IMR-90 (cell line): ENCODE results near the gene AMN. TPM values are rescaled to one million over a fixed set of nuclear protein-coding genes. Genes with fewer than 3 reads are reported as not detected.

Experiments used
- ATAC-seq: fragments of 200-7000 bp; cut with Tn5 transposase; 2 replicates; pipeline ENCODE4 v1.9.1; 2020; ENCODE audit warnings: low read depth, mild to moderate bottlenecking, moderate library complexity
- BruUV-seq: library from RNA; stranded (reverse); fragments of 400-500 nt; replicated peaks from 2 replicates; lab custom pipeline; 2021; lab: Mats Ljungman, UMichigan
- CTCF ChIA-PET: fragments of 300-600 bp; formaldehyde crosslinking; extraction: SDS; loops from one replicate; lab custom pipeline; 2021; ENCODE audit warnings: antibody characterized with exemption; lab: Yijun Ruan, JAX
- POLR2A ChIA-PET: fragments of 300-600 bp; sonication (Branson Sonifier 250); formaldehyde crosslinking; loops from one replicate; lab custom pipeline; 2022; ENCODE audit warnings: antibody characterized with exemption; ENCODE audit not compliant: unreplicated experiment; lab: Charles Lee
- DNase-seq: peaks from one replicate; pipeline ENCODE4 v3.0.0; 2013
- H2AFZ ChIP-seq: replicated peaks from 2 replicates; pipeline ENCODE3; 2013; ENCODE audit warnings: low read length, mild to moderate bottlenecking; ENCODE audit not compliant: poor library complexity
- H2AK5ac ChIP-seq: 2 replicates; pipeline ENCODE4 v1.6.1; 2013; ENCODE audit warnings: low read depth, low read length, inconsistent platforms
- H2AK9ac ChIP-seq: replicated peaks from 2 replicates; pipeline ENCODE3; 2013; ENCODE audit warnings: mild to moderate bottlenecking, low read depth, low read length, moderate library complexity; ENCODE audit not compliant: poor library complexity
- H2BK120ac ChIP-seq: 2 replicates; pipeline ENCODE4 v1.6.1; 2013; ENCODE audit warnings: low read depth, low read length, inconsistent platforms
- H2BK15ac ChIP-seq: 3 replicates; pipeline ENCODE4 v1.6.1; 2013; ENCODE audit warnings: low read depth, low read length, inconsistent platforms
- H2BK20ac ChIP-seq: 2 replicates; pipeline ENCODE4 v1.6.1; 2013; ENCODE audit warnings: low read depth, mild to moderate bottlenecking, inconsistent platforms, low read length, moderate library complexity
- H2BK5ac ChIP-seq: 2 replicates; pipeline ENCODE4 v1.6.1; 2013; ENCODE audit warnings: mild to moderate bottlenecking, low read depth, low read length, inconsistent platforms; ENCODE audit not compliant: poor library complexity, severe bottlenecking
- H3K14ac ChIP-seq: replicated peaks from 2 replicates; pipeline ENCODE4 v1.6.1; 2013; ENCODE audit warnings: low read depth, low read length, inconsistent platforms
- H3K18ac ChIP-seq: 2 replicates; pipeline ENCODE4 v1.6.1; 2013; ENCODE audit warnings: low read depth, low read length, control low read depth
- H3K23ac ChIP-seq: 2 replicates; pipeline ENCODE4 v1.6.1; 2013; ENCODE audit warnings: low read depth, low read length, inconsistent platforms
- H3K27ac ChIP-seq: 2 replicates; pipeline ENCODE4 v1.5.1; 2013; ENCODE audit warnings: mild to moderate bottlenecking, control low read depth, low read length; ENCODE audit not compliant: insufficient read depth
- H3K27me3 ChIP-seq: 2 replicates; pipeline ENCODE4 v1.6.1; 2013; ENCODE audit warnings: low read length; ENCODE audit not compliant: control insufficient read depth, insufficient read depth
- H3K36me3 ChIP-seq: 2 replicates; pipeline ENCODE4 v1.6.1; 2013; ENCODE audit warnings: low read length, mixed read lengths; ENCODE audit not compliant: control insufficient read depth, insufficient read depth
- H3K4ac ChIP-seq: 2 replicates; pipeline ENCODE4 v1.6.1; 2013; ENCODE audit warnings: low read depth, low read length, inconsistent platforms
- H3K4me1 ChIP-seq: 2 replicates; pipeline ENCODE4 v1.6.1; 2013; ENCODE audit warnings: low read length, mixed read lengths; ENCODE audit not compliant: control insufficient read depth, insufficient read depth
- H3K4me2 ChIP-seq: 2 replicates; pipeline ENCODE4 v1.6.1; 2013; ENCODE audit warnings: low read depth, mild to moderate bottlenecking, control low read depth, low read length, moderate library complexity
- H3K4me3 ChIP-seq: 2 replicates; pipeline ENCODE4 v1.5.1; 2013; ENCODE audit warnings: low read depth, mild to moderate bottlenecking, control low read depth, low read length, moderate library complexity; ENCODE audit not compliant: insufficient read depth
- H3K56ac ChIP-seq: 2 replicates; pipeline ENCODE4 v1.6.1; 2013; ENCODE audit warnings: low read length, inconsistent platforms; ENCODE audit not compliant: insufficient read depth; ENCODE audit errors: extremely low read depth
- H3K79me1 ChIP-seq, 2 experiments: 2 replicates each; pipeline ENCODE4 v1.6.1; 2013; ENCODE audit warnings: low read length in 2 of 2, inconsistent platforms in 1 of 2, low read depth in 1 of 2
- H3K9ac ChIP-seq: 2 replicates; pipeline ENCODE4 v1.6.1; 2013; ENCODE audit warnings: low read depth, low read length, control low read depth
- H3K9me1 ChIP-seq: 2 replicates; pipeline ENCODE4 v1.6.1; 2013; ENCODE audit warnings: low read length, inconsistent platforms; ENCODE audit not compliant: insufficient read depth
- H3K9me3 ChIP-seq: 2 replicates; pipeline ENCODE4 v1.6.1; 2013; ENCODE audit warnings: low read length; ENCODE audit not compliant: control insufficient read depth, insufficient read depth
- H4K20me1 ChIP-seq: 2 replicates; pipeline ENCODE4 v1.6.1; 2013; ENCODE audit warnings: low read length, inconsistent platforms; ENCODE audit not compliant: insufficient read depth
- H4K5ac ChIP-seq: 2 replicates; pipeline ENCODE4 v1.6.1; 2013; ENCODE audit warnings: mild to moderate bottlenecking, low read depth, low read length, control low read depth
- H4K8ac ChIP-seq, 2 experiments: 2 replicates each; pipeline ENCODE4 v1.6.1; 2013; ENCODE audit warnings: low read depth in 2 of 2, low read length in 2 of 2, control low read depth in 1 of 2, inconsistent platforms in 1 of 2
- H4K91ac ChIP-seq: 2 replicates; pipeline ENCODE4 v1.6.1; 2013; ENCODE audit warnings: low read depth, low read length, inconsistent platforms; ENCODE audit not compliant: insufficient read depth
- BHLHE40 ChIP-seq: fragments of 150-350 bp; IDR thresholded peaks from 2 replicates; pipeline ENCODE4 v1.6.1; 2016; ENCODE audit warnings: mild to moderate bottlenecking, low read depth, low read length
- CEBPB ChIP-seq: IDR thresholded peaks from 2 replicates; pipeline ENCODE4 v1.6.1; 2012; ENCODE audit warnings: low read depth, low read length, improper control_type of control experiment
- CHD1 ChIP-seq: IDR thresholded peaks from 2 replicates; pipeline ENCODE4 v1.6.1; 2012; ENCODE audit warnings: low read depth, low read length, improper control_type of control experiment
- CTCF ChIP-seq: conservative IDR thresholded peaks from 2 replicates; pipeline ENCODE4 v1.5.1; 2012; ENCODE audit warnings: mild to moderate bottlenecking, low read depth, low read length, improper control_type of control experiment
- ELK1 ChIP-seq: fragments of 150-350 bp; IDR thresholded peaks from 2 replicates; pipeline ENCODE4 v1.6.1; 2016; ENCODE audit warnings: low read depth, mild to moderate bottlenecking, low read length, moderate library complexity, borderline replicate concordance
- FOS ChIP-seq: fragments of 150-350 bp; IDR thresholded peaks from 2 replicates; pipeline ENCODE4 v1.6.1; 2016; ENCODE audit warnings: low read depth, low read length
- MAZ ChIP-seq: IDR thresholded peaks from 2 replicates; pipeline ENCODE4 v1.6.1; 2012; ENCODE audit warnings: low read depth, mild to moderate bottlenecking, low read length, improper control_type of control experiment, moderate library complexity, borderline replicate concordance
- MXI1 ChIP-seq: IDR thresholded peaks from 2 replicates; pipeline ENCODE4 v1.6.1; 2012; ENCODE audit warnings: low read depth, mild to moderate bottlenecking, low read length, moderate library complexity, borderline replicate concordance
- NFE2L2 ChIP-seq: fragments of 150-350 bp; IDR thresholded peaks from 2 replicates; pipeline ENCODE4 v1.6.1; 2016; ENCODE audit warnings: low read depth, mild to moderate bottlenecking, low read length
- POLR2A ChIP-seq: IDR thresholded peaks from 2 replicates; pipeline ENCODE4 v1.6.1; 2012; ENCODE audit warnings: mild to moderate bottlenecking, low read depth, low read length
- RAD21 ChIP-seq: IDR thresholded peaks from 2 replicates; pipeline ENCODE4 v1.6.1; 2012; ENCODE audit warnings: low read length, improper control_type of control experiment
- RCOR1 ChIP-seq: IDR thresholded peaks from 2 replicates; pipeline ENCODE4 v1.6.1; 2012; ENCODE audit warnings: mild to moderate bottlenecking, low read length, improper control_type of control experiment; ENCODE audit not compliant: insufficient replicate concordance
- RFX5 ChIP-seq: IDR thresholded peaks from 2 replicates; pipeline ENCODE4 v1.8.0; 2012; ENCODE audit warnings: low read depth, mild to moderate bottlenecking, low read length, moderate library complexity
- USF2 ChIP-seq: fragments of 150-350 bp; IDR thresholded peaks from 2 replicates; pipeline ENCODE4 v1.6.1; 2017; ENCODE audit warnings: mild to moderate bottlenecking, antibody characterized with exemption, low read length, low read depth
- WGBS, 2 experiments: methylation state at CpG; one replicate each; pipeline versions ENCODE4 v1.1.5 to v1.1.7; 2013; ENCODE audit warnings: missing lambda C conversion rate in 2 of 2; ENCODE audit not compliant: insufficient read length in 1 of 2; ENCODE audit errors: extremely low coverage in 2 of 2; 5-methylcytosine and 5-hydroxymethylcytosine counted together
- dilution Hi-C: fragments of 300-500 bp; cut with HindIII; formaldehyde crosslinking; loops from one replicate; pipeline ENCODE4 v1.14.3; 2018; ENCODE audit warnings: low sequenced_read_pairs; ENCODE audit not compliant: unreplicated experiment
- in situ Hi-C: fragments of 300-500 bp; cut with MboI; formaldehyde crosslinking; loops from 3 replicates; pipeline ENCODE4 v1.14.3; 2019; ENCODE audit warnings: low sequenced_read_pairs, inconsistent platforms, mixed read lengths
- intact Hi-C: fragments of 100-400 bp; cut with micrococcal nuclease; formaldehyde crosslinking; loops from 2 replicates; pipeline ENCODE4 v1.10.0; 2022
- polyA plus RNA-seq, 3 experiments: library from polyadenylated mRNA; depleted of rRNA; stranded (reverse); fragments of >200 nt; gene quantifications; 2 replicates each; pipeline ENCODE4 v1.2.3, GENCODE V29; 2012; ENCODE audit warnings: low replicate concordance in 1 of 3
- total RNA-seq: library from RNA; depleted of rRNA; stranded (reverse); fragments of >200 nt; gene quantifications from 2 replicates; pipeline ENCODE4 v1.2.3, GENCODE V29; 2012

AMN gene
- total and polyA plus RNA-seq, 2 of the 4 experiments (the other 2 are of a cell fraction), result under 0.01 to 0.24 TPM

GRCh38 chr14:102920273-102920997 lies 2.0 kb upstream of the AMN start:
- H2AK5ac ChIP-seq, result no peak overlapping the region; the same call in 1 of the 2 replicates
- no peaks in the 10 kb centered on the region for H3K36me3 ChIP-seq
- no peak overlapping the region for H3K9ac ChIP-seq
- H2BK15ac ChIP-seq, result no peak overlapping the region
- peaks cover 2% of the 10 kb centered on the region; the same call in 1 of the 2 replicates for H3K9me3 ChIP-seq
- H3K23ac ChIP-seq, result no peak overlapping the region
- H2AK9ac ChIP-seq, result no peak overlapping the region
- no peaks in the 10 kb centered on the region for H3K79me1 ChIP-seq
- intact Hi-C loops (no loop called here), dilution Hi-C loops (no loop called here), in situ Hi-C loops (no loop called here)
- no peak for DNase-seq
- no peak overlapping the region for H4K8ac ChIP-seq
- H2BK20ac ChIP-seq, result no peak overlapping the region
- no TSS peak for BruUV-seq
- H3K9me1 ChIP-seq, result 0 out of 2 replicates have a peak, but pooled peaks cover 3% of the 10 kb centered on the region
- H3K4ac ChIP-seq, result no peak overlapping the region
- H4K91ac ChIP-seq, result no peak overlapping the region
- H3K27me3 ChIP-seq, result peaks cover 37% of the 10 kb centered on the region
- no peak overlapping the region for H4K5ac ChIP-seq
- no peak overlapping the region for H3K18ac ChIP-seq
- ATAC-seq, result no peak
- 93 to 100% methylated on average over 2 to 5 of the region's 5 CpGs for WGBS, 2 experiments
- H2BK120ac ChIP-seq, result no peak overlapping the region
- no peak overlapping the region for H2AFZ ChIP-seq
- POLR2A ChIA-PET, result no interaction called here
- H3K14ac ChIP-seq, result no peak overlapping the region
- CTCF ChIA-PET, result no interaction called here
- H3K4me1 ChIP-seq, result no peaks in the 10 kb centered on the region; the same call in 1 of the 2 replicates
- no peak overlapping the region for H3K56ac ChIP-seq
- H3K27ac ChIP-seq, result no peak overlapping the region
- TF ChIP-seq BHLHE40, result no peak
- no peak for TF ChIP-seq ELK1
- no peak for TF ChIP-seq RFX5
- no peak for TF ChIP-seq USF2
- TF ChIP-seq RCOR1, result no peak
- no peak for TF ChIP-seq RAD21
- no peak for TF ChIP-seq POLR2A
- TF ChIP-seq FOS, result no peak
- TF ChIP-seq CTCF, result no peak
- no peak for TF ChIP-seq CHD1
- no peak for TF ChIP-seq NFE2L2
- TF ChIP-seq MAZ, result no peak
- no peak for TF ChIP-seq CEBPB
- no peak for TF ChIP-seq MXI1
- H2BK5ac ChIP-seq, result peak overlapping the region; percentile 34
- H3K4me3 ChIP-seq, result no peak overlapping the region
- no peak overlapping the region for H3K4me2 ChIP-seq
- no peaks in the 10 kb centered on the region for H4K20me1 ChIP-seq
